ENCODE measurements around the gene RFLNA. TPM values are rescaled to one million over a fixed set of nuclear protein-coding genes. Genes with fewer than 3 reads are reported as not detected.

The RFLNA gene
- polyA plus RNA-seq, 1 donor from 2014 or later, result 9.6 TPM

GRCh38 chr12:124279315-124279714 is 15.6 kb upstream of the RFLNA start:
- Histone ChIP-seq H2AFZ (ENCODE audit: low read depth, low read length) (no peak overlapping the region), H4K20me1 (ENCODE audit: insufficient read depth) (no peaks in the 10 kb centered on the region), H3F3A (ENCODE audit: insufficient read depth, low read length, poor library complexity, severe bottlenecking) (no peaks in the 10 kb centered on the region), H3K27me3 (ENCODE audit: insufficient read depth, low read depth, low read length) (no peaks in the 10 kb centered on the region), H3K4me2 (ENCODE audit: low read length) (no peak overlapping the region), H3K36me3 (ENCODE audit: insufficient read depth, low read length) (no peaks in the 10 kb centered on the region), H3K79me2 (replicated peaks; ENCODE audit: insufficient read depth, low read length) (no peaks in the 10 kb centered on the region), H3K9ac (ENCODE audit: low read length) (peak overlapping the region; percentile 16), H3K9me3 (ENCODE audit: low read length) (no peaks in the 10 kb centered on the region), H3K27ac (ENCODE audit: low read length) (no peak overlapping the region), H3K4me3 (ENCODE audit: low read length) (no peak overlapping the region), H3K9me2 (ENCODE audit: insufficient read depth, low read length) (no peaks in the 10 kb centered on the region)
- no peak for TF ChIP-seq REST (IDR thresholded peaks at IDR 0.05; ENCODE audit: borderline replicate concordance)
- no peak for TF ChIP-seq TAF1 (IDR thresholded peaks at IDR 0.05; ENCODE audit: low read depth)
- no peak for TF ChIP-seq SMC3 (conservative IDR thresholded peaks at IDR 0.05; ENCODE audit: poor library complexity)
- TF ChIP-seq EZH2 (IDR thresholded peaks at IDR 0.05; ENCODE audit: borderline replicate concordance, insufficient read depth, low read length, poor library complexity, severe bottlenecking), result no peak
- no peak for TF ChIP-seq EP300 (conservative IDR thresholded peaks at IDR 0.05; ENCODE audit: poor library complexity, severe bottlenecking)
- no peak for TF ChIP-seq RAD21 (conservative IDR thresholded peaks at IDR 0.05)
- TF ChIP-seq POLR2AphosphoS5 (IDR thresholded peaks at IDR 0.05), result no peak
- no peak for TF ChIP-seq CTCF (IDR thresholded peaks at IDR 0.05; ENCODE audit: poor library complexity, severe bottlenecking)
- no peak for TF ChIP-seq MXI1 (conservative IDR thresholded peaks at IDR 0.05; ENCODE audit: poor library complexity, severe bottlenecking)

GRCh38 chr12:124279846-124280360 is 15.0 kb upstream of the RFLNA start:
- no peaks in the 10 kb centered on the region for H3K27me3 ChIP-seq (ENCODE audit: insufficient read depth, low read depth, low read length)
- no peak overlapping the region for H3K9ac ChIP-seq (ENCODE audit: low read length)
- H3K36me3 ChIP-seq (ENCODE audit: insufficient read depth, low read length), result no peaks in the 10 kb centered on the region
- no peak overlapping the region for H3K4me2 ChIP-seq (ENCODE audit: low read length)
- H4K20me1 ChIP-seq (ENCODE audit: insufficient read depth), result no peaks in the 10 kb centered on the region
- no peaks in the 10 kb centered on the region for H3F3A ChIP-seq (ENCODE audit: insufficient read depth, low read length, poor library complexity, severe bottlenecking)
- peaks cover 4% of the 10 kb centered on the region for H3K9me3 ChIP-seq (ENCODE audit: low read length)
- no peak overlapping the region for H2AFZ ChIP-seq (ENCODE audit: low read depth, low read length)
- no peaks in the 10 kb centered on the region for H3K9me2 ChIP-seq (ENCODE audit: insufficient read depth, low read length)
- H3K27ac ChIP-seq (ENCODE audit: low read length), result no peak overlapping the region
- no peak overlapping the region for H3K4me3 ChIP-seq (ENCODE audit: low read length)
- TF ChIP-seq POLR2AphosphoS5 (IDR thresholded peaks at IDR 0.05) (no peak), REST (IDR thresholded peaks at IDR 0.05; ENCODE audit: borderline replicate concordance) (no peak), MXI1 (conservative IDR thresholded peaks at IDR 0.05; ENCODE audit: poor library complexity, severe bottlenecking) (no peak), TAF1 (IDR thresholded peaks at IDR 0.05; ENCODE audit: low read depth) (no peak), EZH2 (IDR thresholded peaks at IDR 0.05; ENCODE audit: borderline replicate concordance, insufficient read depth, low read length, poor library complexity, severe bottlenecking) (no peak), CTCF (IDR thresholded peaks at IDR 0.05; ENCODE audit: poor library complexity, severe bottlenecking) (no peak), RAD21 (conservative IDR thresholded peaks at IDR 0.05) (no peak), EP300 (conservative IDR thresholded peaks at IDR 0.05; ENCODE audit: poor library complexity, severe bottlenecking) (no peak), SMC3 (conservative IDR thresholded peaks at IDR 0.05; ENCODE audit: poor library complexity) (no peak)
- H3K79me2 ChIP-seq (replicated peaks; ENCODE audit: insufficient read depth, low read length), result no peaks in the 10 kb centered on the region
